IMR-90 (cell line): Measurements from ENCODE around the gene OXER1.

Experiments used
- CTCF ChIP-seq: conservative IDR thresholded peaks from 2 replicates; pipeline ENCODE4 v1.5.1; 2012; ENCODE audit warnings: mild to moderate bottlenecking, low read depth, low read length, improper control_type of control experiment
- POLR2A ChIP-seq: IDR thresholded peaks from 2 replicates; pipeline ENCODE4 v1.6.1; 2012; ENCODE audit warnings: mild to moderate bottlenecking, low read depth, low read length

- no peak for TF ChIP-seq CTCF
- TF ChIP-seq POLR2A: no peak
Observed at GRCh38 chr2:42810971-42811811, 47.3 kb upstream of the OXER1 start.
